Natural killer cell (primary cell): ENCODE data around the gene LINS1. TPM values are rescaled to one million over a fixed set of nuclear protein-coding genes. Genes with fewer than 3 reads are reported as not detected.

Source experiments
- ATAC-seq, 3 donors: fragments of 150-1000 bp in 2 of 3; fragments of 200-7000 bp in 1 of 3; cut with Tn5 transposase; 1 replicate in 1 of 3; 2 replicates in 2 of 3; pipeline ENCODE4 v1.10.0; 2021; ENCODE audit warnings: mild to moderate bottlenecking in 2 of 3, moderate library complexity in 2 of 3
- DNase-seq, 2 donors: peaks; one replicate each; pipeline versions ENCODE4 v3.0.0 to v3.0.0-alpha.2; 2013 to 2021; ENCODE audit warnings: mixed read lengths in 1 of 2
- H3K27ac ChIP-seq: one replicate; pipeline ENCODE4 v1.5.1; 2013; ENCODE audit warnings: mild to moderate bottlenecking, low read length
- H3K27me3 ChIP-seq: one replicate; pipeline ENCODE4 v1.6.1; 2013; ENCODE audit warnings: low read length; ENCODE audit not compliant: control insufficient read depth, insufficient read depth
- H3K36me3 ChIP-seq: one replicate; pipeline ENCODE4 v1.6.1; 2013; ENCODE audit warnings: low read length; ENCODE audit not compliant: control insufficient read depth, insufficient read depth
- H3K4me1 ChIP-seq: one replicate; pipeline ENCODE4 v1.6.1; 2013; ENCODE audit warnings: low read length; ENCODE audit not compliant: control insufficient read depth, insufficient read depth
- H3K4me3 ChIP-seq: one replicate; pipeline ENCODE4 v1.5.1; 2013; ENCODE audit warnings: low read length
- H3K9me3 ChIP-seq: one replicate; pipeline ENCODE4 v1.6.1; 2013; ENCODE audit warnings: low read length; ENCODE audit not compliant: control insufficient read depth, insufficient read depth
- H3K27ac Mint-ChIP-seq, 2 donors: one replicate each; pipeline ENCODE4 v1.8.0; 2022; ENCODE audit warnings: mild to moderate bottlenecking in 2 of 2, mixed read lengths in 2 of 2, moderate library complexity in 1 of 2
- H3K27me3 Mint-ChIP-seq, 2 donors: one replicate each; pipeline ENCODE4 v1.8.0; 2022; ENCODE audit warnings: low read depth in 2 of 2, mixed read lengths in 2 of 2
- H3K36me3 Mint-ChIP-seq: one replicate; pipeline ENCODE4 v1.8.0; 2022; ENCODE audit warnings: mixed read lengths
- H3K4me1 Mint-ChIP-seq, 2 donors: one replicate each; pipeline ENCODE4 v1.8.0; 2022; ENCODE audit warnings: mixed read lengths in 2 of 2
- H3K4me3 Mint-ChIP-seq: one replicate; pipeline ENCODE4 v1.8.0; 2022; ENCODE audit warnings: mild to moderate bottlenecking, moderate library complexity, mixed read lengths
- H3K9me3 Mint-ChIP-seq, 2 donors: one replicate each; pipeline ENCODE4 v1.8.0; 2022; ENCODE audit warnings: mixed read lengths in 2 of 2
- CTCF ChIP-seq: fragments of 200-600 bp; IDR thresholded peaks from one replicate; pipeline ENCODE4 v1.8.0; 2022; ENCODE audit warnings: antibody characterized with exemption
- WGBS: methylation state at CpG from one replicate; pipeline ENCODE4 v1.1.7; 2013; ENCODE audit warnings: missing lambda C conversion rate; ENCODE audit not compliant: insufficient coverage; 5-methylcytosine and 5-hydroxymethylcytosine counted together
- intact Hi-C: fragments of 100-400 bp; cut with micrococcal nuclease; formaldehyde crosslinking; loops from one replicate; pipeline ENCODE4 v1.14.2; 2022
- total RNA-seq, 4 donors: library from RNA; stranded (reverse); fragments of 120-200 nt in 1 of 4; gene quantifications; one replicate each; pipeline versions ENCODE4 v1.2.3 to v1.2.4, GENCODE V29; 2013 to 2022

LINS1 gene
- total RNA-seq, 3 donors from 2014 or later (not counting 1 experiment from before 2014, with no cell fraction given): 26.1 to 28.2 (median 26.7) TPM

- H3K27me3 ChIP-seq: no peaks in the 10 kb centered on the region
- intact Hi-C loops: no loop called here
- DNase-seq (peak in 1 of 2 donors; percentile 13), ATAC-seq (peak in 2 of 3 donors; percentile 53 to 74)
- H3K27me3 Mint-ChIP-seq: no peaks in the 10 kb centered on the region
- TF ChIP-seq CTCF: no peak
- peak overlapping the region in 1 of 2 donors; percentile 54 for H3K27ac Mint-ChIP-seq
- H3K9me3 Mint-ChIP-seq: no peaks in the 10 kb centered on the region
- H3K27ac ChIP-seq: no peak overlapping the region
- no peak overlapping the region for H3K4me3 ChIP-seq
- peak overlapping the region; percentile 42 for H3K4me3 Mint-ChIP-seq
- H3K36me3 Mint-ChIP-seq: no peaks in the 10 kb centered on the region
- no peaks in the 10 kb centered on the region for H3K9me3 ChIP-seq
- 31% methylated on average over 4 of the region's 7 CpGs for WGBS
- peaks cover 12 to 17% of the 10 kb centered on the region in 2 donors for H3K4me1 Mint-ChIP-seq
- no peaks in the 10 kb centered on the region for H3K36me3 ChIP-seq
- peaks cover 15% of the 10 kb centered on the region for H3K4me1 ChIP-seq
Measured at GRCh38 chr15:100520132-100520921, 81.7 kb downstream of the LINS1 start.

DNA sequence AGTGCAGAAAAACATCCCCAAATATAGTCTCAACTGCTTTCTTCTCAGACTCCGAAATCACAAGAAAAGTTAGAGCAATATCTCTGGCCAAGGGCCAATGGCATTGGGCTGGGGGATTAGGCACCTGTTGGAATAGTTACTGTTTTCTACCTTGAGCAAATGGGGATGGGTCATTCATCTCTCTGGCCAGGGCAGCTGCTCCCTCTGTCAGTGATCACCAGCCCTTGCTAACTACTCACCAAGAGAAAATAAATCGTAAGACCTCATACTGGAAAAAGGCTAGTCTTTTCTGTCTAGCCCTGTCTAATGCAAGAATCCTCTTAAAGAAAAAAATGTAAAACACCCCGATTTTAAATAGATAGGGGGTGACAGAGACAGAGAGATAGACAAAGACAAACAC is 84.1 kb downstream of the LINS1 start:
- Mint-ChIP-seq H3K27ac (no peak overlapping the region), H3K9me3 (no peaks in the 10 kb centered on the region), H3K4me1 (peaks cover 12 to 17% of the 10 kb centered on the region in 2 donors), H3K27me3 (peaks cover 5 to 10% of the 10 kb centered on the region in 2 donors), H3K36me3 (no peaks in the 10 kb centered on the region), H3K4me3 (no peak overlapping the region)
- intact Hi-C loops: no loop called here
- H3K4me3 ChIP-seq: no peak overlapping the region
- H3K4me1 ChIP-seq: peaks cover 15% of the 10 kb centered on the region
- H3K27me3 ChIP-seq: peaks cover 2% of the 10 kb centered on the region
- no peak for DNase-seq
- no peaks in the 10 kb centered on the region for H3K9me3 ChIP-seq
- WGBS: 96% methylated on average over 3 of the region's 3 CpGs
- no peak overlapping the region for H3K27ac ChIP-seq
- TF ChIP-seq CTCF: no peak
- ATAC-seq: no peak
- no peaks in the 10 kb centered on the region for H3K36me3 ChIP-seq

Other genes starting within 250 kb of the LINS1 start
- under 1 TPM; 0.40 to 0.90 (median 0.48) TPM for gene CERS3, start 73.2 kb downstream of the LINS1 start, total RNA-seq
- gene ASB7, start 405 bp upstream of the LINS1 start, total RNA-seq: 10 to 100 TPM; 16.1 to 23.1 (median 20.5) TPM